ENCODE data around the gene SLC35C1.

DNA sequence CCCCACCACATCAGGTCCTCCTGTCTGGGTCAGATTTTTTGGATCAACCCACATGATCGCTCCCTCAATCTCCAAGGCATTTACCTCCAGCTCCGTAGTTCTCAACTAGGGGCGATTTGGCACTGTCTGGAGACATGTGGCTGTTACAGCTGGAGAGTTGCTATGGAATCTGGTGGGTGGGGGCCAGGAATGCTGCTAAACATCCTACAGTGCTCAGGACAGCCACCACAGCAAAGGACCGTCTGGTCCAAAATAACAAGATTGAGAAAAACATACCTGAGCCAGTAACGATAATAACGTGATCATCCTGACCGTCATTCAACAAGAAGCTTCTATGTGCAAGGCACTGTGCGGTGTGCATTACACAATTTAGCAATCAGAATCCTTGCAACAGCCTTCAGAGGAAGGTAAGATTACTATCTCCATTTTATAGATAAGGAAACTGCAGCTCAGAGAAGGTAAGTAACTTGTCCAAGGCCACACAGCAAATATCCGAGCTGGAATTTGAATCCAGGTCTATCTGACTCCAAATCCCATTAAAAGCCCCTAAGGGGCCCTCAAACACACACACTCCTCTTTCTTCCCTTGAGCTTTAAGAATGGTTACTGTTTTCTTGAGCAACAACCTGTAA lies 28.0 kb downstream of the SLC35C1 start:
- TF ChIP-seq, protein P1, sequence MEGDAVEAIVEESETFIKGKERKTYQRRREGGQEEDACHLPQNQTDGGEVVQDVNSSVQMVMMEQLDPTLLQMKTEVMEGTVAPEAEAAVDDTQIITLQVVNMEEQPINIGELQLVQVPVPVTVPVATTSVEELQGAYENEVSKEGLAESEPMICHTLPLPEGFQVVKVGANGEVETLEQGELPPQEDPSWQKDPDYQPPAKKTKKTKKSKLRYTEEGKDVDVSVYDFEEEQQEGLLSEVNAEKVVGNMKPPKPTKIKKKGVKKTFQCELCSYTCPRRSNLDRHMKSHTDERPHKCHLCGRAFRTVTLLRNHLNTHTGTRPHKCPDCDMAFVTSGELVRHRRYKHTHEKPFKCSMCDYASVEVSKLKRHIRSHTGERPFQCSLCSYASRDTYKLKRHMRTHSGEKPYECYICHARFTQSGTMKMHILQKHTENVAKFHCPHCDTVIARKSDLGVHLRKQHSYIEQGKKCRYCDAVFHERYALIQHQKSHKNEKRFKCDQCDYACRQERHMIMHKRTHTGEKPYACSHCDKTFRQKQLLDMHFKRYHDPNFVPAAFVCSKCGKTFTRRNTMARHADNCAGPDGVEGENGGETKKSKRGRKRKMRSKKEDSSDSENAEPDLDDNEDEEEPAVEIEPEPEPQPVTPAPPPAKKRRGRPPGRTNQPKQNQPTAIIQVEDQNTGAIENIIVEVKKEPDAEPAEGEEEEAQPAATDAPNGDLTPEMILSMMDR (optimal IDR thresholded peaks at IDR 0.05 in 1 of 3, IDR thresholded peaks at IDR 0.05 in 1 of 3, conservative IDR thresholded peaks at IDR 0.05 in 1 of 3; ENCODE audit: extremely low read depth in 1 of 3, insufficient read depth in 2 of 3, low read length in 3 of 3) = no peak
- TF ChIP-seq EZH2 (IDR thresholded peaks at IDR 0.05; ENCODE audit: low read length) = no peak
